Prostate gland (tissue), 2 donors: ENCODE measurements around the gene CD274. TPM values are rescaled to one million over a fixed set of nuclear protein-coding genes. Genes with fewer than 3 reads are reported as not detected.
A peak's percentile ranks its signal among the peaks of the same experiment; 100 is the strongest.

Experiments used
- DNase-seq: peaks from one replicate; pipeline ENCODE4 v3.0.0-alpha.2; 2019; ENCODE audit warnings: low spot score
- H3K27ac ChIP-seq, 2 donors: fragments of 200-600 bp; sonication (generic); 2 replicates each; pipeline ENCODE4 v1.5.1; 2017 to 2019
- H3K27me3 ChIP-seq: fragments of 200-600 bp; sonication (generic); replicated peaks from 2 replicates; pipeline ENCODE4 v1.5.1; 2019; ENCODE audit not compliant: insufficient read depth
- H3K36me3 ChIP-seq, 2 donors: fragments of 200-600 bp; sonication (generic); 1 replicate in 1 of 2; 2 replicates in 1 of 2; pipeline versions ENCODE4 v1.5.1 to v1.8.1; 2017 to 2019
- H3K4me1 ChIP-seq: fragments of 200-600 bp; sonication (generic); replicated peaks from 2 replicates; pipeline ENCODE4 v1.5.1; 2019
- H3K4me3 ChIP-seq, 2 donors: fragments of 200-600 bp; sonication (generic); 2 replicates each; pipeline ENCODE4 v1.5.1; 2017 to 2019
- H3K9me3 ChIP-seq: fragments of 200-600 bp; sonication (generic); 2 replicates; pipeline ENCODE4 v1.5.1; 2017
- CTCF ChIP-seq, 4 experiments: fragments of 200-600 bp in 2 of 4; fragments of 450-650 bp in 2 of 4; sonication (generic) in 2 of 4; IDR thresholded peaks; 1 replicate in 3 of 4; 2 replicates in 1 of 4; pipeline ENCODE4 v1.5.1; 2016 to 2019; ENCODE audit warnings: antibody characterized with exemption in 4 of 4, mild to moderate bottlenecking in 2 of 4, moderate library complexity in 2 of 4
- POLR2A ChIP-seq: fragments of 450-650 bp; IDR thresholded peaks from one replicate; pipeline ENCODE4 v1.6.1; 2016; ENCODE audit warnings: antibody characterized with exemption, mild to moderate bottlenecking
- POLR2AphosphoS5 ChIP-seq: sonication (generic); formaldehyde crosslinking; IDR thresholded peaks from one replicate; pipeline ENCODE4 v1.6.1; 2017; ENCODE audit warnings: antibody characterized with exemption
- WGBS: methylation state at CpG from one replicate; pipeline ENCODE4 v1.1.5; 2018; 5-methylcytosine and 5-hydroxymethylcytosine counted together
- intact Hi-C: fragments of 100-400 bp; cut with DNase I; formaldehyde crosslinking; loops from one replicate; pipeline ENCODE4 v1.14.2; 2022
- total RNA-seq, 2 donors: library from RNA; depleted of rRNA; stranded (reverse); fragments of >200 nt; gene quantifications; one replicate each; pipeline ENCODE4 v1.1.0, GENCODE V29; 2016

CD274 gene
- total RNA-seq: 1 to 10 TPM in 1 of 2 donors, under 1 TPM in 1; 0.82 to 1.9 TPM

GRCh38 chr9:5450359-5451091 is at the start of gene CD274:
Gene CD274 (plus strand): TSS chr9:5450542. CDS start chr9:5456114, 5,572 bp downstream.
- intact Hi-C loops: loop anchor here (5.0 kb wide), 1 partner anchor 142 kb away; no protein-coding TSS in a partner anchor
- DNase-seq: peak; percentile 84
- 2% methylated on average over 36 of the region's 36 CpGs for WGBS
- no peaks in the 10 kb centered on the region for H3K27me3 ChIP-seq
- H3K4me3 ChIP-seq: peak within 1 kb of the TSS; percentile 34 to 42
- no peaks in the 10 kb centered on the region for H3K9me3 ChIP-seq
- H3K4me1 ChIP-seq: no peaks in the 10 kb centered on the region
- peak within 1 kb of the TSS; percentile 77 to 81 for H3K27ac ChIP-seq
- peak; percentile 75 for TF ChIP-seq POLR2AphosphoS5
- TF ChIP-seq POLR2A: peak; percentile 57
- TF ChIP-seq CTCF (IDR thresholded peaks at IDR 0.05): peak; percentile 41 to 86 (median 75)
- H3K36me3 ChIP-seq: no peaks in the 10 kb centered on the region

- no peak overlapping the region for H3K4me3 ChIP-seq
- no peak for TF ChIP-seq POLR2A
- TF ChIP-seq CTCF (IDR thresholded peaks at IDR 0.05): no peak
- TF ChIP-seq POLR2AphosphoS5: no peak
- H3K9me3 ChIP-seq: no peaks in the 10 kb centered on the region
- intact Hi-C loops: no loop called here
- no peaks in the 10 kb centered on the region for H3K4me1 ChIP-seq
- no peak for DNase-seq
- no peaks in the 10 kb centered on the region for H3K36me3 ChIP-seq
- H3K27me3 ChIP-seq: no peaks in the 10 kb centered on the region
- H3K27ac ChIP-seq: no peak overlapping the region
Measured at GRCh38 chr9:5402217-5402616, 48.1 kb upstream of the CD274 start.

GRCh38 chr9:5408596-5408995 is 41.7 kb upstream of the CD274 start:
- WGBS: 100% methylated on average over 1 of the region's 1 CpG
- no peak overlapping the region for H3K4me3 ChIP-seq
- H3K4me1 ChIP-seq: no peaks in the 10 kb centered on the region
- no peaks in the 10 kb centered on the region for H3K27me3 ChIP-seq
- no peak for DNase-seq
- no peak overlapping the region for H3K27ac ChIP-seq
- H3K36me3 ChIP-seq: no peaks in the 10 kb centered on the region
- no peaks in the 10 kb centered on the region for H3K9me3 ChIP-seq
- TF ChIP-seq POLR2AphosphoS5 (no peak), CTCF (IDR thresholded peaks at IDR 0.05) (no peak), POLR2A (no peak)
- intact Hi-C loops: no loop called here

GRCh38 chr9:5416953-5417352 is 33.4 kb upstream of the CD274 start:
- TF ChIP-seq POLR2A (no peak), POLR2AphosphoS5 (no peak), CTCF (IDR thresholded peaks at IDR 0.05) (no peak)
- DNase-seq: no peak
- H3K27ac ChIP-seq: no peak overlapping the region
- H3K9me3 ChIP-seq: no peaks in the 10 kb centered on the region
- H3K4me1 ChIP-seq: no peaks in the 10 kb centered on the region
- WGBS: 69% methylated on average over 3 of the region's 3 CpGs
- H3K36me3 ChIP-seq: no peaks in the 10 kb centered on the region
- intact Hi-C loops: no loop called here
- no peaks in the 10 kb centered on the region for H3K27me3 ChIP-seq
- H3K4me3 ChIP-seq: no peak overlapping the region

GRCh38 chr9:5418481-5418880 is 31.9 kb upstream of the CD274 start:
- Histone ChIP-seq H3K36me3 (no peaks in the 10 kb centered on the region), H3K9me3 (no peaks in the 10 kb centered on the region), H3K4me1 (no peaks in the 10 kb centered on the region), H3K27me3 (no peaks in the 10 kb centered on the region), H3K27ac (no peak overlapping the region), H3K4me3 (no peak overlapping the region)
- 96% methylated on average over 20 of the region's 20 CpGs for WGBS
- intact Hi-C loops: no loop called here
- no peak for TF ChIP-seq POLR2AphosphoS5
- no peak for TF ChIP-seq CTCF (IDR thresholded peaks at IDR 0.05)
- no peak for TF ChIP-seq POLR2A
- no peak for DNase-seq
